Loucy (cell line): ENCODE measurements around the gene RMC1.

ENCODE experiments used
- H2AFZ ChIP-seq: fragments of 200-600 bp; sonication (generic); 2 replicates; pipeline ENCODE4 v1.6.0; 2016; ENCODE audit warnings: antibody characterized with exemption, mild to moderate bottlenecking, low read length, moderate library complexity
- H3F3A ChIP-seq: fragments of 200-600 bp; 2 replicates; pipeline ENCODE4 v1.6.0; 2016; ENCODE audit warnings: antibody characterized with exemption, low read depth, mild to moderate bottlenecking
- H3K27me3 ChIP-seq: fragments of 200-600 bp; sonication (generic); 2 replicates; pipeline ENCODE4 v1.6.1; 2014; ENCODE audit warnings: low read length, mild to moderate bottlenecking; ENCODE audit not compliant: insufficient read depth, poor library complexity, severe bottlenecking
- H3K36me3 ChIP-seq: fragments of 200-600 bp; sonication (generic); 2 replicates; pipeline ENCODE4 v1.6.1; 2016; ENCODE audit warnings: low read length; ENCODE audit not compliant: insufficient read depth
- H3K4me1 ChIP-seq: fragments of 200-600 bp; sonication (generic); 2 replicates; pipeline ENCODE4 v1.5.1; 2014; ENCODE audit warnings: low read length, mild to moderate bottlenecking; ENCODE audit not compliant: insufficient read depth, poor library complexity, severe bottlenecking
- H3K4me2 ChIP-seq: fragments of 200-600 bp; sonication (generic); 2 replicates; pipeline ENCODE4 v1.6.0; 2014; ENCODE audit warnings: antibody characterized with exemption, low read length, low read depth, mild to moderate bottlenecking; ENCODE audit not compliant: poor library complexity, severe bottlenecking
- H3K4me3 ChIP-seq: fragments of 200-600 bp; sonication (generic); 2 replicates; pipeline ENCODE4 v1.5.1; 2014; ENCODE audit warnings: low read length, mild to moderate bottlenecking, mixed read lengths; ENCODE audit not compliant: poor library complexity, severe bottlenecking
- H3K79me2 ChIP-seq: fragments of 200-600 bp; sonication (generic); 2 replicates; pipeline ENCODE4 v1.6.1; 2014; ENCODE audit warnings: low read length; ENCODE audit not compliant: insufficient read depth
- H3K9ac ChIP-seq: fragments of 200-600 bp; sonication (generic); 2 replicates; pipeline ENCODE4 v1.6.0; 2014; ENCODE audit warnings: mild to moderate bottlenecking, low read depth, low read length, moderate library complexity; ENCODE audit not compliant: poor library complexity, severe bottlenecking
- H3K9me2 ChIP-seq: fragments of 200-600 bp; sonication (generic); replicated peaks from 2 replicates; pipeline ENCODE4 v1.6.1; 2016; ENCODE audit warnings: low read depth, low read length, mixed read lengths
- H3K9me3 ChIP-seq: fragments of 200-600 bp; sonication (generic); 2 replicates; pipeline ENCODE4 v1.6.1; 2014; ENCODE audit warnings: mild to moderate bottlenecking, antibody characterized with exemption, low read length, low read depth; ENCODE audit not compliant: insufficient read depth
- H4K20me1 ChIP-seq: fragments of 200-600 bp; sonication (generic); 2 replicates; pipeline ENCODE4 v1.6.0; 2014; ENCODE audit warnings: antibody characterized with exemption, low read length, mild to moderate bottlenecking; ENCODE audit not compliant: insufficient read depth, poor library complexity, severe bottlenecking
- CTCF ChIP-seq: fragments of 200-600 bp; sonication (generic); conservative IDR thresholded peaks from 2 replicates; pipeline ENCODE4 v1.5.1; 2014; ENCODE audit warnings: mild to moderate bottlenecking, antibody characterized with exemption, low read length
- EZH2phosphoT487 ChIP-seq: fragments of 200-600 bp; IDR thresholded peaks from 2 replicates; pipeline ENCODE4 v1.6.1; 2018; ENCODE audit warnings: antibody characterized with exemption, mild to moderate bottlenecking, moderate library complexity, borderline replicate concordance

Gene RMC1

GRCh38 chr18:23547306-23547705, 44.0 kb downstream of the RMC1 start:
- H3K79me2 ChIP-seq = no peaks in the 10 kb centered on the region
- no peaks in the 10 kb centered on the region for H3K9me2 ChIP-seq
- no peaks in the 10 kb centered on the region for H3F3A ChIP-seq
- no peaks in the 10 kb centered on the region for H3K9me3 ChIP-seq
- H3K9ac ChIP-seq = no peak overlapping the region
- H3K4me3 ChIP-seq = no peak overlapping the region
- no peak overlapping the region for H2AFZ ChIP-seq
- no peaks in the 10 kb centered on the region for H3K4me1 ChIP-seq
- peaks cover 73% of the 10 kb centered on the region; the same call in 1 of the 2 replicates for H3K36me3 ChIP-seq
- H3K27me3 ChIP-seq = no peaks in the 10 kb centered on the region
- no peaks in the 10 kb centered on the region for H4K20me1 ChIP-seq
- H3K4me2 ChIP-seq = no peak overlapping the region
- TF ChIP-seq CTCF (no peak), EZH2phosphoT487 (no peak)

GRCh38 chr18:23547846-23548245, 44.5 kb downstream of the RMC1 start:
- no peaks in the 10 kb centered on the region for H4K20me1 ChIP-seq
- H3K36me3 ChIP-seq = peaks cover 73% of the 10 kb centered on the region; the same call in 1 of the 2 replicates
- TF ChIP-seq CTCF = no peak
- no peak for TF ChIP-seq EZH2phosphoT487
- no peaks in the 10 kb centered on the region for H3K79me2 ChIP-seq
- H2AFZ ChIP-seq = no peak overlapping the region
- H3K4me1 ChIP-seq = no peaks in the 10 kb centered on the region
- no peak overlapping the region for H3K4me3 ChIP-seq
- no peaks in the 10 kb centered on the region for H3K9me2 ChIP-seq
- no peak overlapping the region for H3K4me2 ChIP-seq
- no peaks in the 10 kb centered on the region for H3K9me3 ChIP-seq
- H3K27me3 ChIP-seq = no peaks in the 10 kb centered on the region
- H3F3A ChIP-seq = no peaks in the 10 kb centered on the region
- H3K9ac ChIP-seq = no peak overlapping the region

GRCh38 chr18:23548275-23548674, 45.0 kb downstream of the RMC1 start:
- no peak overlapping the region for H3K4me3 ChIP-seq
- H3K27me3 ChIP-seq = no peaks in the 10 kb centered on the region
- H4K20me1 ChIP-seq = no peaks in the 10 kb centered on the region
- peaks cover 75% of the 10 kb centered on the region; the same call in 1 of the 2 replicates for H3K36me3 ChIP-seq
- no peaks in the 10 kb centered on the region for H3F3A ChIP-seq
- no peaks in the 10 kb centered on the region for H3K9me2 ChIP-seq
- no peak for TF ChIP-seq CTCF
- TF ChIP-seq EZH2phosphoT487 = no peak
- H3K79me2 ChIP-seq = no peaks in the 10 kb centered on the region
- H3K4me2 ChIP-seq = no peak overlapping the region
- H3K9me3 ChIP-seq = no peaks in the 10 kb centered on the region
- H2AFZ ChIP-seq = no peak overlapping the region
- H3K4me1 ChIP-seq = no peaks in the 10 kb centered on the region
- no peak overlapping the region for H3K9ac ChIP-seq
